NCI-H1694 (cell line): Measurements from ENCODE around the gene TENT4A.

Experiments
- DNase-seq: peaks from one replicate; lab custom pipeline; 2025; lab: John Stamatoyannopoulos, UW

Gene TENT4A

GRCh38 chr5:6718161-6718681 lies 5.0 kb downstream of the TENT4A start:
- DNase-seq = no peak

GRCh38 chr5:6718718-6719117 lies 5.5 kb downstream of the TENT4A start:
- no peak for DNase-seq

GRCh38 chr5:6719417-6719816 lies 6.2 kb downstream of the TENT4A start:
- DNase-seq = no peak

GRCh38 chr5:6719896-6720560 lies 6.8 kb downstream of the TENT4A start:
- DNase-seq = no peak

GRCh38 chr5:6720561-6720921 lies 7.3 kb downstream of the TENT4A start:
- no peak for DNase-seq

- no peak for DNase-seq
These were observed 8.2 kb downstream of the TENT4A start for GRCh38 chr5:6721442-6721841.

- no peak for DNase-seq
These were observed 8.8 kb downstream of the TENT4A start for GRCh38 chr5:6722015-6722414.

- DNase-seq = no peak
These were observed 10.0 kb downstream of the TENT4A start for GRCh38 chr5:6723122-6723815.

GRCh38 chr5:6723816-6724300 lies 10.6 kb downstream of the TENT4A start:
- DNase-seq = no peak

- no peak for DNase-seq
These were observed 11.2 kb downstream of the TENT4A start for GRCh38 chr5:6724321-6724929.

GRCh38 chr5:6725421-6725820 lies 12.2 kb downstream of the TENT4A start:
- DNase-seq = no peak

GRCh38 chr5:6726006-6726405 lies 12.8 kb downstream of the TENT4A start:
- DNase-seq = no peak

GRCh38 chr5:6727231-6727630 lies 14.0 kb downstream of the TENT4A start:
- DNase-seq = no peak

GRCh38 chr5:6728011-6728794 lies 15.0 kb downstream of the TENT4A start:
- DNase-seq = no peak

GRCh38 chr5:6728795-6729183 lies 15.6 kb downstream of the TENT4A start:
- no peak for DNase-seq

GRCh38 chr5:6729386-6730310 lies 16.4 kb downstream of the TENT4A start:
- no peak for DNase-seq

GRCh38 chr5:6730407-6730806 lies 17.2 kb downstream of the TENT4A start:
- DNase-seq = no peak

GRCh38 chr5:6730807-6731206 lies 17.6 kb downstream of the TENT4A start:
- no peak for DNase-seq

- no peak for DNase-seq
These were observed 18.4 kb downstream of the TENT4A start for GRCh38 chr5:6731465-6732237.

GRCh38 chr5:6732634-6733410 lies 19.6 kb downstream of the TENT4A start:
- DNase-seq = no peak
